Hepatocyte (in vitro differentiated cells): ENCODE data around the gene DHCR24. TPM values are rescaled to one million over a fixed set of nuclear protein-coding genes. Genes with fewer than 3 reads are reported as not detected.

Experiments used
- DNase-seq: peaks from one replicate; pipeline ENCODE4 v3.0.0-alpha.2; 2016; ENCODE audit warnings: low spot score
- H2AFZ ChIP-seq: fragments of 200-600 bp; sonication (generic); 2 replicates; pipeline ENCODE4 v1.6.0; 2016; ENCODE audit warnings: antibody characterized with exemption, mild to moderate bottlenecking
- H3K27ac ChIP-seq: fragments of 200-600 bp; sonication (generic); 2 replicates; pipeline ENCODE4 v1.5.1; 2016; ENCODE audit warnings: mild to moderate bottlenecking
- H3K27me3 ChIP-seq: fragments of 200-600 bp; sonication (generic); 2 replicates; pipeline ENCODE4 v1.6.1; 2016
- H3K36me3 ChIP-seq: fragments of 200-600 bp; sonication (generic); replicated peaks from 2 replicates; pipeline ENCODE4 v1.5.1; 2016; ENCODE audit warnings: low read depth; ENCODE audit not compliant: insufficient read depth
- H3K4me1 ChIP-seq: fragments of 200-600 bp; sonication (generic); 2 replicates; pipeline ENCODE4 v1.5.1; 2016; ENCODE audit warnings: mild to moderate bottlenecking, moderate library complexity; ENCODE audit not compliant: insufficient read depth
- H3K4me2 ChIP-seq: fragments of 200-600 bp; sonication (generic); 2 replicates; pipeline ENCODE4 v1.6.0; 2016
- H3K4me3 ChIP-seq: fragments of 200-600 bp; sonication (generic); 2 replicates; pipeline ENCODE4 v1.5.1; 2016; ENCODE audit warnings: mild to moderate bottlenecking
- H3K79me2 ChIP-seq: fragments of 200-600 bp; sonication (generic); 2 replicates; pipeline ENCODE4 v1.6.0; 2017; ENCODE audit warnings: mild to moderate bottlenecking
- H3K9me2 ChIP-seq: fragments of 200-600 bp; sonication (generic); replicated peaks from 2 replicates; pipeline ENCODE4 v1.6.0; 2017; ENCODE audit warnings: mild to moderate bottlenecking; ENCODE audit not compliant: insufficient read depth
- H3K9me3 ChIP-seq: fragments of 200-600 bp; sonication (generic); 2 replicates; pipeline ENCODE4 v1.5.1; 2016; ENCODE audit warnings: low read depth, mild to moderate bottlenecking
- H4K20me1 ChIP-seq: fragments of 200-600 bp; sonication (generic); 2 replicates; pipeline ENCODE4 v1.6.0; 2016; ENCODE audit warnings: mild to moderate bottlenecking; ENCODE audit not compliant: insufficient read depth, poor library complexity, severe bottlenecking
- CTCF ChIP-seq: fragments of 200-600 bp; sonication (generic); IDR thresholded peaks from 2 replicates; pipeline ENCODE4 v1.5.1; 2016; ENCODE audit warnings: antibody characterized with exemption, mild to moderate bottlenecking; ENCODE audit not compliant: poor library complexity
- EZH2 ChIP-seq: fragments of 200-600 bp; sonication (generic); IDR thresholded peaks from 2 replicates; pipeline ENCODE4 v1.6.1; 2016; ENCODE audit warnings: antibody characterized with exemption, mild to moderate bottlenecking, borderline replicate concordance
- EZH2phosphoT487 ChIP-seq: fragments of 200-600 bp; sonication (generic); IDR thresholded peaks from one replicate; pipeline ENCODE4 v1.6.1; 2018; ENCODE audit warnings: antibody characterized with exemption, mild to moderate bottlenecking, low read depth, moderate library complexity; ENCODE audit not compliant: unreplicated experiment, severe bottlenecking
- WGBS: methylation state at CpG from one replicate; pipeline ENCODE4 v1.1.6; 2016; ENCODE audit warnings: low lambda C conversion rate; ENCODE audit errors: missing lambda C conversion rate; 5-methylcytosine and 5-hydroxymethylcytosine counted together
- polyA plus RNA-seq: library from polyadenylated mRNA; unstranded; fragments of >200 nt; fragmentation: Nextera tagmentation; extraction: Ambion mirVana; gene quantifications from 2 replicates; pipeline ENCODE4 v1.2.1, GENCODE V29; 2016
- total RNA-seq: library from RNA; depleted of rRNA; stranded (reverse); fragments of >200 nt; gene quantifications from 2 replicates; pipeline ENCODE4 v1.2.3, GENCODE V29; 2014

Gene DHCR24
- total and polyA plus RNA-seq, 2 experiments from 2014 or later, result 282 to 318 TPM

- no peak overlapping the region for H3K4me2 ChIP-seq
- TF ChIP-seq EZH2 (no peak), EZH2phosphoT487 (no peak), CTCF (no peak)
- H3K79me2 ChIP-seq, result no peaks in the 10 kb centered on the region
- 97% methylated on average over 7 of the region's 7 CpGs for WGBS
- H3K9me3 ChIP-seq, result no peaks in the 10 kb centered on the region
- H2AFZ ChIP-seq, result no peak overlapping the region
- no peak for DNase-seq
- H3K27ac ChIP-seq, result no peak overlapping the region
- H3K27me3 ChIP-seq, result no peaks in the 10 kb centered on the region
- H3K36me3 ChIP-seq, result no peaks in the 10 kb centered on the region
- H3K4me1 ChIP-seq, result no peaks in the 10 kb centered on the region
- H4K20me1 ChIP-seq, result no peaks in the 10 kb centered on the region
- H3K9me2 ChIP-seq, result no peaks in the 10 kb centered on the region
- no peak overlapping the region for H3K4me3 ChIP-seq
These were observed 79.2 kb downstream of the DHCR24 start for GRCh38 chr1:54807756-54808155.

- Histone ChIP-seq H3K79me2 (no peaks in the 10 kb centered on the region), H3K9me3 (no peaks in the 10 kb centered on the region), H3K27me3 (no peaks in the 10 kb centered on the region), H3K4me3 (no peak overlapping the region), H2AFZ (no peak overlapping the region), H3K36me3 (no peaks in the 10 kb centered on the region), H3K4me2 (no peak overlapping the region), H3K9me2 (no peaks in the 10 kb centered on the region), H3K4me1 (no peaks in the 10 kb centered on the region), H4K20me1 (no peaks in the 10 kb centered on the region), H3K27ac (no peak overlapping the region)
- DNase-seq, result no peak
- TF ChIP-seq CTCF (no peak), EZH2phosphoT487 (no peak), EZH2 (no peak)
- 82% methylated on average over 11 of the region's 11 CpGs for WGBS
These were observed 79.9 kb downstream of the DHCR24 start for GRCh38 chr1:54806931-54807611.

- Histone ChIP-seq H3K4me1 (no peaks in the 10 kb centered on the region), H3K27me3 (no peaks in the 10 kb centered on the region), H3K4me3 (no peak overlapping the region), H3K9me3 (no peaks in the 10 kb centered on the region), H3K79me2 (no peaks in the 10 kb centered on the region), H4K20me1 (no peaks in the 10 kb centered on the region), H3K9me2 (no peaks in the 10 kb centered on the region), H3K36me3 (no peaks in the 10 kb centered on the region), H2AFZ (no peak overlapping the region), H3K4me2 (no peak overlapping the region), H3K27ac (no peak overlapping the region)
- TF ChIP-seq EZH2phosphoT487 (no peak), EZH2 (no peak), CTCF (no peak)
- 94% methylated on average over 23 of the region's 35 CpGs for WGBS
- no peak for DNase-seq
These were observed 81.0 kb downstream of the DHCR24 start for GRCh38 chr1:54805981-54806381.

GRCh38 chr1:54805466-54805865, 81.5 kb downstream of the DHCR24 start:
- Histone ChIP-seq H3K9me3 (no peaks in the 10 kb centered on the region), H3K27me3 (no peaks in the 10 kb centered on the region), H3K4me2 (no peak overlapping the region), H4K20me1 (no peaks in the 10 kb centered on the region), H3K36me3 (no peaks in the 10 kb centered on the region), H3K9me2 (no peaks in the 10 kb centered on the region), H3K4me3 (no peak overlapping the region), H3K4me1 (no peaks in the 10 kb centered on the region), H3K27ac (no peak overlapping the region), H2AFZ (no peak overlapping the region), H3K79me2 (peaks cover under 1% of the 10 kb centered on the region)
- no peak for DNase-seq
- 94% methylated on average over 3 of the region's 3 CpGs for WGBS
- TF ChIP-seq EZH2 (no peak), EZH2phosphoT487 (no peak), CTCF (no peak)
